B cell (primary cell): ENCODE measurements around the gene HPS5.

Experiments
- CTCF ChIP-seq: fragments of 200-600 bp; IDR thresholded peaks from one replicate; pipeline ENCODE4 v1.8.0; 2022; ENCODE audit warnings: antibody characterized with exemption, mild to moderate bottlenecking
- EZH2 ChIP-seq: IDR thresholded peaks from 2 replicates; pipeline ENCODE4 v1.6.1; 2012; ENCODE audit warnings: borderline replicate concordance, low read depth, mild to moderate bottlenecking, moderate library complexity, low read length; ENCODE audit not compliant: insufficient read depth, poor library complexity, severe bottlenecking

GRCh38 chr11:18312663-18313420, 9.1 kb downstream of the HPS5 start:
- TF ChIP-seq CTCF, result no peak
- TF ChIP-seq EZH2, result no peak
